ENCODE data around the gene STON2.
A peak's percentile ranks its signal among the peaks of the same experiment; 100 is the strongest.

DNA sequence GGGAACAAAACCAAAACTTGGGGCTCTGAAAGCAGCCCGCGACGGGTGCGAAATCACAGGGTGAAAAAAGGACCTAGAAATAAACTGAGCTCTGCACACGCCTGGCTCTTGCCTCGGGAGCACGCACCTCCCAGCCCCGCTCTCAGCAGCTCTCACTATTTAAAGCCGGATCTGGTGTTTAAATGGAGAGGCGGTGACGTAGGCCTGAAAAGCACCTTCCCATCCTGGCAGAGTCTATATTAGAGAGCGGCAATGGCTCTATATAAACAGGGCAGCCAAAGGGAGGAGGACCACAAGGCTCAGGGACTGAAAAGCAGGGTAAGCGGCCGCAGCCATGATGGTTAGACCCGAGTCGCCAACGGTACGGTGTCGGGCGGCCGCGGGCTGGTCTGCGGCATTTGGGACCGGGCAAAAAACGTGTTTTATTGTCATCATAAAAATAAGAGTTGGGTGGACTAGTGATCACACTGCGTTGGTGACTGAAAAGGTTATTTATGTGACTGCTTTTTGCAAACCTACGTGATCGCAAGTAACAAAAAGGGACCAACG lies 180.8 kb downstream of the STON2 start:
- TF ChIP-seq CTCF (IDR thresholded peaks at IDR 0.05) (no peak), POLR2A (IDR thresholded peaks at IDR 0.05) (peak; percentile 98 to 100)

Measured in uterus (tissue), 2 donors.